ENCODE results near the gene CACNA1B. TPM values are rescaled to one million over a fixed set of nuclear protein-coding genes. Genes with fewer than 3 reads are reported as not detected.

CACNA1B gene
- total RNA-seq, 1 donor from 2014 or later, result 0.19 TPM

GRCh38 chr9:137832830-137833590 lies 44.6 kb upstream of the CACNA1B start:
- H3K27ac ChIP-seq (replicated peaks), result no peak overlapping the region
- no peaks in the 10 kb centered on the region for H3K9me3 ChIP-seq (replicated peaks)
- intact Hi-C loops (cut with micrococcal nuclease), result no loop called here
- no peaks in the 10 kb centered on the region for H3K4me1 ChIP-seq
- peaks cover 62% of the 10 kb centered on the region for H3K36me3 ChIP-seq
- DNase-seq, result no peak
- H3K27me3 ChIP-seq (ENCODE audit: low read depth), result no peaks in the 10 kb centered on the region
- TF ChIP-seq CTCF (IDR thresholded peaks at IDR 0.05; ENCODE audit: borderline replicate concordance), result no peak
- no peak overlapping the region for H3K4me3 ChIP-seq

- DNase-seq, result no peak
- intact Hi-C loops (cut with micrococcal nuclease), result no loop called here
- no peak for TF ChIP-seq CTCF (IDR thresholded peaks at IDR 0.05; ENCODE audit: borderline replicate concordance)
These were observed 43.6 kb upstream of the CACNA1B start for GRCh38 chr9:137833721-137834613.

GRCh38 chr9:137834846-137835546 lies 42.6 kb upstream of the CACNA1B start:
- no peak for DNase-seq
- TF ChIP-seq CTCF (IDR thresholded peaks at IDR 0.05; ENCODE audit: borderline replicate concordance), result no peak
- peaks cover 67% of the 10 kb centered on the region for H3K36me3 ChIP-seq
- no peaks in the 10 kb centered on the region for H3K27me3 ChIP-seq (ENCODE audit: low read depth)
- intact Hi-C loops (cut with micrococcal nuclease), result no loop called here
- H3K4me1 ChIP-seq, result no peaks in the 10 kb centered on the region
- H3K4me3 ChIP-seq, result no peak overlapping the region
- H3K27ac ChIP-seq (replicated peaks), result no peak overlapping the region
- peaks cover 17% of the 10 kb centered on the region for H3K9me3 ChIP-seq (replicated peaks)

More at GRCh38 chr9:137833721-137834613, 43.6 kb upstream of the CACNA1B start:
- H3K4me3 ChIP-seq, result no peak overlapping the region
- peaks cover 67% of the 10 kb centered on the region for H3K36me3 ChIP-seq
- H3K4me1 ChIP-seq, result no peaks in the 10 kb centered on the region
- H3K27me3 ChIP-seq (ENCODE audit: low read depth), result no peaks in the 10 kb centered on the region
- peaks cover 7% of the 10 kb centered on the region for H3K9me3 ChIP-seq (replicated peaks)
- no peak overlapping the region for H3K27ac ChIP-seq (replicated peaks)

- Histone ChIP-seq H3K27me3 (ENCODE audit: low read depth) (no peaks in the 10 kb centered on the region), H3K4me3 (no peak overlapping the region), H3K36me3 (peaks cover 58% of the 10 kb centered on the region), H3K27ac (replicated peaks) (no peak overlapping the region), H3K9me3 (replicated peaks) (peaks cover 26% of the 10 kb centered on the region), H3K4me1 (no peaks in the 10 kb centered on the region)
- no peak for DNase-seq
- intact Hi-C loops (cut with micrococcal nuclease), result no loop called here
- TF ChIP-seq CTCF (IDR thresholded peaks at IDR 0.05; ENCODE audit: borderline replicate concordance), result no peak
These were observed 41.3 kb upstream of the CACNA1B start for GRCh38 chr9:137836151-137836830.

- Histone ChIP-seq H3K36me3 (peaks cover 55% of the 10 kb centered on the region), H3K9me3 (replicated peaks) (peaks cover 26% of the 10 kb centered on the region), H3K27me3 (ENCODE audit: low read depth) (no peaks in the 10 kb centered on the region), H3K4me1 (no peaks in the 10 kb centered on the region), H3K27ac (replicated peaks) (no peak overlapping the region), H3K4me3 (no peak overlapping the region)
- intact Hi-C loops (cut with micrococcal nuclease), result no loop called here
- no peak for TF ChIP-seq CTCF (IDR thresholded peaks at IDR 0.05; ENCODE audit: borderline replicate concordance)
- no peak for DNase-seq
These were observed 40.7 kb upstream of the CACNA1B start for GRCh38 chr9:137836831-137837241.

Data from left ventricle myocardium inferior (tissue), 1 donor.